DND-41 (cell line): ENCODE results near the gene NEK4.

ENCODE experiments used
- ATAC-seq: fragments of 200-7000 bp; cut with Tn5 transposase; 3 replicates; pipeline ENCODE4 v1.9.1; 2021; ENCODE audit warnings: low read depth; ENCODE audit not compliant: insufficient read depth
- DNase-seq: peaks from one replicate; pipeline ENCODE4 v3.0.0-alpha.2; 2020
- H2AFZ ChIP-seq: 2 replicates; pipeline ENCODE4 v1.6.0; 2012; ENCODE audit warnings: low read depth, low read length
- H3K27ac ChIP-seq: 2 replicates; pipeline ENCODE4 v1.5.1; 2012; ENCODE audit warnings: low read length, inconsistent platforms
- H3K27me3 ChIP-seq: fragments of 200-600 bp; sonication (generic); 2 replicates; pipeline ENCODE4 v1.6.0; 2012; ENCODE audit warnings: low read length, mild to moderate bottlenecking, inconsistent platforms; ENCODE audit not compliant: insufficient read depth, poor library complexity
- H3K36me3 ChIP-seq: 2 replicates; pipeline ENCODE4 v1.5.1; 2012; ENCODE audit warnings: low read length, inconsistent platforms; ENCODE audit not compliant: insufficient read depth
- H3K4me1 ChIP-seq: 2 replicates; pipeline ENCODE4 v1.5.1; 2012; ENCODE audit warnings: mild to moderate bottlenecking, low read length; ENCODE audit not compliant: insufficient read depth
- H3K4me2 ChIP-seq: 2 replicates; pipeline ENCODE4 v1.6.0; 2012; ENCODE audit warnings: mild to moderate bottlenecking, moderate library complexity, low read length, inconsistent platforms; ENCODE audit not compliant: insufficient read depth
- H3K4me3 ChIP-seq, 2 experiments: fragments of 200-600 bp in 1 of 2; shearing (Covaris generic) in 1 of 2; 2 replicates each; pipeline ENCODE4 v1.5.1; 2012 to 2016; ENCODE audit warnings: inconsistent platforms in 2 of 2, low read length in 2 of 2, mild to moderate bottlenecking in 2 of 2, low read depth in 1 of 2, moderate library complexity in 1 of 2
- H3K79me2 ChIP-seq: 2 replicates; pipeline ENCODE4 v1.6.0; 2012; ENCODE audit warnings: low read length, inconsistent platforms; ENCODE audit not compliant: insufficient read depth
- H3K9ac ChIP-seq: 2 replicates; pipeline ENCODE4 v1.6.0; 2012; ENCODE audit warnings: low read depth, mild to moderate bottlenecking, inconsistent platforms, low read length, moderate library complexity
- H3K9me3 ChIP-seq: 2 replicates; pipeline ENCODE4 v1.5.1; 2012; ENCODE audit warnings: low read length, moderate library complexity, mild to moderate bottlenecking, inconsistent platforms; ENCODE audit not compliant: insufficient read depth, severe bottlenecking
- H4K20me1 ChIP-seq: 2 replicates; pipeline ENCODE4 v1.6.0; 2012; ENCODE audit warnings: low read length; ENCODE audit not compliant: insufficient read depth
- CTCF ChIP-seq: IDR thresholded peaks from 2 replicates; pipeline ENCODE4 v1.5.1; 2012; ENCODE audit warnings: borderline replicate concordance, low read length, moderate library complexity, mild to moderate bottlenecking; ENCODE audit not compliant: poor library complexity, severe bottlenecking; ENCODE audit errors: extremely low read depth
- EZH2 ChIP-seq: IDR thresholded peaks from 3 replicates; pipeline ENCODE4 v1.6.1; 2012; ENCODE audit warnings: borderline replicate concordance, low read depth, mild to moderate bottlenecking, moderate library complexity, low read length, inconsistent platforms; ENCODE audit not compliant: severe bottlenecking

NEK4 gene

GRCh38 chr3:52714335-52715302 is 56.1 kb downstream of the NEK4 start:
- H3K4me2 ChIP-seq, result no peak overlapping the region
- H3K36me3 ChIP-seq, result peaks cover 28% of the 10 kb centered on the region
- no peaks in the 10 kb centered on the region for H3K9me3 ChIP-seq
- H3K4me3 ChIP-seq, result no peak overlapping the region
- no peaks in the 10 kb centered on the region for H3K27me3 ChIP-seq
- no peaks in the 10 kb centered on the region for H4K20me1 ChIP-seq
- ATAC-seq, result no peak
- TF ChIP-seq EZH2 (no peak), CTCF (no peak)
- DNase-seq, result no peak
- no peak overlapping the region for H3K27ac ChIP-seq
- H3K79me2 ChIP-seq, result no peaks in the 10 kb centered on the region
- H2AFZ ChIP-seq, result no peak overlapping the region
- no peaks in the 10 kb centered on the region for H3K4me1 ChIP-seq
- H3K9ac ChIP-seq, result no peak overlapping the region

GRCh38 chr3:52712291-52713212 is 58.2 kb downstream of the NEK4 start:
- H3K79me2 ChIP-seq, result peaks cover 7% of the 10 kb centered on the region
- no peak for DNase-seq
- H3K9ac ChIP-seq, result no peak overlapping the region
- no peak for TF ChIP-seq EZH2
- no peak for TF ChIP-seq CTCF
- H3K27ac ChIP-seq, result no peak overlapping the region
- H3K9me3 ChIP-seq, result no peaks in the 10 kb centered on the region
- H3K4me1 ChIP-seq, result peaks cover 7% of the 10 kb centered on the region
- H3K4me3 ChIP-seq, result no peak overlapping the region
- no peak overlapping the region for H2AFZ ChIP-seq
- no peak for ATAC-seq
- peaks cover 37% of the 10 kb centered on the region for H3K36me3 ChIP-seq
- no peaks in the 10 kb centered on the region for H3K27me3 ChIP-seq
- 0 out of 2 replicates have a peak, but pooled peaks cover under 1% of the 10 kb centered on the region for H4K20me1 ChIP-seq
- H3K4me2 ChIP-seq, result no peak overlapping the region

- no peak overlapping the region for H3K4me2 ChIP-seq
- DNase-seq (no peak), ATAC-seq (no peak)
- peaks cover 24% of the 10 kb centered on the region for H3K79me2 ChIP-seq
- H3K4me3 ChIP-seq, result no peak overlapping the region
- no peak overlapping the region for H3K27ac ChIP-seq
- no peaks in the 10 kb centered on the region for H3K27me3 ChIP-seq
- H3K9me3 ChIP-seq, result no peaks in the 10 kb centered on the region
- H4K20me1 ChIP-seq, result 0 out of 2 replicates have a peak, but pooled peaks cover 6% of the 10 kb centered on the region
- H3K9ac ChIP-seq, result no peak overlapping the region
- TF ChIP-seq CTCF (no peak), EZH2 (no peak)
- H2AFZ ChIP-seq, result no peak overlapping the region
- peaks cover 38% of the 10 kb centered on the region for H3K36me3 ChIP-seq
- H3K4me1 ChIP-seq, result peaks cover 17% of the 10 kb centered on the region
Observed at GRCh38 chr3:52710512-52710911, 60.2 kb downstream of the NEK4 start.
